ENCODE measurements around the gene IGF2BP1.

IGF2BP1 gene

DNA sequence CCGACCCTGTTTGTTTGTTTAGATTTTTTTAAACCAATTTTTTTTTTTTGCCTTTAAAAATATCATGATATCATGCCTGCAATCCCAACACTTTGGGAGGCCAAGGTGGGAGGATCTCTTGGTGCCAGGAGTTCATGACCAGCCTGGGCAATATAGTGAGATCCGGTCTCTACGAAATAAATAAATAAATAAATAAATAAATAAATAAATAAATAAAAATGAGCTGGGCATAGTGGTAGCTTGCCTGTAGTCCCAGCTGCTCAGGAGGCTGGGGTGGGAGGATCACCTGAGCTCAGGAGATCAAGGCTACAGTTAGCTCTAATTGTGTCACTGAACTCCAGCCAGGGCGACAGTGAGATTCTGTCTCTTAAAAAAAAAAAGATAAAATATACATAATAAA, 8.1 kb upstream of the IGF2BP1 start:
- Histone ChIP-seq H3K27me3 (ENCODE audit: insufficient read depth, poor library complexity, severe bottlenecking) (peaks cover 13% of the 10 kb centered on the region), H3K27ac (replicated peaks) (no peak overlapping the region), H3K4me3 (replicated peaks; ENCODE audit: insufficient read depth, low read length) (no peak overlapping the region)
- no peak for TF ChIP-seq SPI1 (IDR thresholded peaks at IDR 0.05; ENCODE audit: borderline replicate concordance, low read depth)
- TF ChIP-seq, protein P1, sequence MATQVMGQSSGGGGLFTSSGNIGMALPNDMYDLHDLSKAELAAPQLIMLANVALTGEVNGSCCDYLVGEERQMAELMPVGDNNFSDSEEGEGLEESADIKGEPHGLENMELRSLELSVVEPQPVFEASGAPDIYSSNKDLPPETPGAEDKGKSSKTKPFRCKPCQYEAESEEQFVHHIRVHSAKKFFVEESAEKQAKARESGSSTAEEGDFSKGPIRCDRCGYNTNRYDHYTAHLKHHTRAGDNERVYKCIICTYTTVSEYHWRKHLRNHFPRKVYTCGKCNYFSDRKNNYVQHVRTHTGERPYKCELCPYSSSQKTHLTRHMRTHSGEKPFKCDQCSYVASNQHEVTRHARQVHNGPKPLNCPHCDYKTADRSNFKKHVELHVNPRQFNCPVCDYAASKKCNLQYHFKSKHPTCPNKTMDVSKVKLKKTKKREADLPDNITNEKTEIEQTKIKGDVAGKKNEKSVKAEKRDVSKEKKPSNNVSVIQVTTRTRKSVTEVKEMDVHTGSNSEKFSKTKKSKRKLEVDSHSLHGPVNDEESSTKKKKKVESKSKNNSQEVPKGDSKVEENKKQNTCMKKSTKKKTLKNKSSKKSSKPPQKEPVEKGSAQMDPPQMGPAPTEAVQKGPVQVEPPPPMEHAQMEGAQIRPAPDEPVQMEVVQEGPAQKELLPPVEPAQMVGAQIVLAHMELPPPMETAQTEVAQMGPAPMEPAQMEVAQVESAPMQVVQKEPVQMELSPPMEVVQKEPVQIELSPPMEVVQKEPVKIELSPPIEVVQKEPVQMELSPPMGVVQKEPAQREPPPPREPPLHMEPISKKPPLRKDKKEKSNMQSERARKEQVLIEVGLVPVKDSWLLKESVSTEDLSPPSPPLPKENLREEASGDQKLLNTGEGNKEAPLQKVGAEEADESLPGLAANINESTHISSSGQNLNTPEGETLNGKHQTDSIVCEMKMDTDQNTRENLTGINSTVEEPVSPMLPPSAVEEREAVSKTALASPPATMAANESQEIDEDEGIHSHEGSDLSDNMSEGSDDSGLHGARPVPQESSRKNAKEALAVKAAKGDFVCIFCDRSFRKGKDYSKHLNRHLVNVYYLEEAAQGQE (IDR thresholded peaks at IDR 0.05; ENCODE audit: insufficient replicate concordance, low read depth) = no peak
- no peak for TF ChIP-seq GABPA (IDR thresholded peaks at IDR 0.05; ENCODE audit: low read depth)
- DNase-seq (ENCODE audit: low read depth in 1 of 2, low spot score in 1 of 2) = no peak

- no peak for DNase-seq (ENCODE audit: low read depth in 1 of 2, low spot score in 1 of 2)
- Histone ChIP-seq H3K27ac (replicated peaks) (no peak overlapping the region), H3K4me3 (replicated peaks; ENCODE audit: insufficient read depth, low read length) (no peak overlapping the region), H3K27me3 (ENCODE audit: insufficient read depth, poor library complexity, severe bottlenecking) (peaks cover 31% of the 10 kb centered on the region)
- TF ChIP-seq GABPA (IDR thresholded peaks at IDR 0.05; ENCODE audit: low read depth) (no peak), POLR2AphosphoS5 (IDR thresholded peaks at IDR 0.05; ENCODE audit: low read depth) (no peak), SPI1 (IDR thresholded peaks at IDR 0.05; ENCODE audit: borderline replicate concordance, low read depth) (no peak)
- TF ChIP-seq, protein P2, sequence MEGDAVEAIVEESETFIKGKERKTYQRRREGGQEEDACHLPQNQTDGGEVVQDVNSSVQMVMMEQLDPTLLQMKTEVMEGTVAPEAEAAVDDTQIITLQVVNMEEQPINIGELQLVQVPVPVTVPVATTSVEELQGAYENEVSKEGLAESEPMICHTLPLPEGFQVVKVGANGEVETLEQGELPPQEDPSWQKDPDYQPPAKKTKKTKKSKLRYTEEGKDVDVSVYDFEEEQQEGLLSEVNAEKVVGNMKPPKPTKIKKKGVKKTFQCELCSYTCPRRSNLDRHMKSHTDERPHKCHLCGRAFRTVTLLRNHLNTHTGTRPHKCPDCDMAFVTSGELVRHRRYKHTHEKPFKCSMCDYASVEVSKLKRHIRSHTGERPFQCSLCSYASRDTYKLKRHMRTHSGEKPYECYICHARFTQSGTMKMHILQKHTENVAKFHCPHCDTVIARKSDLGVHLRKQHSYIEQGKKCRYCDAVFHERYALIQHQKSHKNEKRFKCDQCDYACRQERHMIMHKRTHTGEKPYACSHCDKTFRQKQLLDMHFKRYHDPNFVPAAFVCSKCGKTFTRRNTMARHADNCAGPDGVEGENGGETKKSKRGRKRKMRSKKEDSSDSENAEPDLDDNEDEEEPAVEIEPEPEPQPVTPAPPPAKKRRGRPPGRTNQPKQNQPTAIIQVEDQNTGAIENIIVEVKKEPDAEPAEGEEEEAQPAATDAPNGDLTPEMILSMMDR (IDR thresholded peaks at IDR 0.05; ENCODE audit: insufficient read depth, low read length) = no peak
- TF ChIP-seq, protein P1 (IDR thresholded peaks at IDR 0.05; ENCODE audit: insufficient replicate concordance, low read depth) = no peak
These were observed 6.3 kb upstream of the IGF2BP1 start for GRCh38 chr17:48990882-48991357.

DNA sequence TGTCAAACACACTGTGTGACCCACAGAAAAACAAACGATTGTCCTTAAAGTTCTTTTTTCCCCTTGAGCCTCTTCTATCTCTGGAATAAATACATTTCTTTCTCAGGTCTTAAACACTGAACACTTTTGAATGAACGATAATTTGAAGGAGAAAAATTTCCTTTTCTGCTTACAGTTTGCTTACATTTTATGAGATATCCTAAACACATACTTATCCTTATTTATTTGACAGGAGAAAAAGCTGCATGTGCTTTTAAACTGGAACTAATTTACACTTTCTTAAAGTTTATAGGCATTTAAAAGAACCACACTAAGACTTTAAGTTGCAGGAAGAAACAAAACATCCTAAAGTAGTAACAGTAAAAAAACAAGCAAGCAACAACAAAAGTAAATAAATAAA, 4.7 kb upstream of the IGF2BP1 start:
- no peak for DNase-seq (ENCODE audit: low read depth in 1 of 2, low spot score in 1 of 2)
- TF ChIP-seq, protein P1 (IDR thresholded peaks at IDR 0.05; ENCODE audit: insufficient replicate concordance, low read depth) = no peak
- no peak for TF ChIP-seq POLR2AphosphoS5 (IDR thresholded peaks at IDR 0.05; ENCODE audit: low read depth)
- no peak for TF ChIP-seq GABPA (IDR thresholded peaks at IDR 0.05; ENCODE audit: low read depth)
- TF ChIP-seq, protein P2 (IDR thresholded peaks at IDR 0.05; ENCODE audit: insufficient read depth, low read length) = no peak
- no peak for TF ChIP-seq SPI1 (IDR thresholded peaks at IDR 0.05; ENCODE audit: borderline replicate concordance, low read depth)
- Histone ChIP-seq H3K27ac (replicated peaks) (no peak overlapping the region), H3K4me3 (replicated peaks; ENCODE audit: insufficient read depth, low read length) (no peak overlapping the region), H3K27me3 (ENCODE audit: insufficient read depth, poor library complexity, severe bottlenecking) (peaks cover 32% of the 10 kb centered on the region)

Data from HL-60 (cell line).